Measurements from ENCODE around the gene OSBPL9. TPM values are rescaled to one million over a fixed set of nuclear protein-coding genes. Genes with fewer than 3 reads are reported as not detected.

Gene OSBPL9
- total RNA-seq, 1 experiment from 2014 or later: 52.6 TPM

GRCh38 chr1:51570063-51570710 is 46.7 kb upstream of the OSBPL9 start:
- no TSS peak for BruUV-seq (replicated peaks)
- TF ChIP-seq YY1 (IDR thresholded peaks at IDR 0.05; ENCODE audit: extremely low read depth, insufficient replicate concordance, low read depth, low read length): no peak
- 0 out of 2 replicates have a peak, but pooled peaks have one; percentile 23 for TF ChIP-seq CBX3 (IDR thresholded peaks at IDR 0.05; ENCODE audit: low read depth)
- ChIA-PET RAD21 (ENCODE audit: low non-redundant PET in 1 of 2, low total read pairs in 2 of 2, uncharacterized antibody in 2 of 2, unreplicated experiment in 2 of 2) (interaction anchor here in 1 of 2 experiments (0.8 kb wide), 1 partner anchor 121 kb away, joined by 3 read pairs; no protein-coding TSS in a partner anchor), CTCF (interaction anchor here (1.0 to 1.2 kb wide), 3 partner anchors 12 to 199 kb away, joined by 3 read pairs; no protein-coding TSS in a partner anchor), POLR2A (interaction anchor here (1.1 kb wide), 1 partner anchor 52 kb away, joined by 3 read pairs; no protein-coding TSS in a partner anchor)
- Histone ChIP-seq H2AFZ (ENCODE audit: low read depth, low read length, poor library complexity, severe bottlenecking) (peak overlapping the region; percentile 65), H3K79me2 (ENCODE audit: insufficient read depth, low read length) (no peaks in the 10 kb centered on the region), H3K27ac (ENCODE audit: low read depth, low read length) (peak overlapping the region; percentile 90), H3K4me1 (ENCODE audit: control insufficient read depth in 1 of 2, insufficient read depth in 2 of 2, low read length in 2 of 2) (peaks cover 38% of the 10 kb centered on the region in 2 experiments), H3K27me3 (ENCODE audit: insufficient read depth, low read length) (no peaks in the 10 kb centered on the region), H3K9me3 (ENCODE audit: control insufficient read depth in 1 of 2, insufficient read depth in 1 of 2, low read depth in 1 of 2, low read length in 2 of 2) (no peaks in the 10 kb centered on the region), H4K20me1 (ENCODE audit: insufficient read depth) (no peaks in the 10 kb centered on the region), H3K9ac (ENCODE audit: low read length) (peak overlapping the region; percentile 10; the same call in 1 of the 2 replicates), H3K9me2 (ENCODE audit: insufficient read depth) (no peaks in the 10 kb centered on the region), H3K4me3 (replicated peaks in 1 of 2; ENCODE audit: low read depth in 1 of 2, low read length in 2 of 2) (peak overlapping the region in 1 of 2 experiments; percentile 12; a peak in 2 of 4 replicates), H3K4me2 (ENCODE audit: low read length) (peak overlapping the region; percentile 64), H3K36me3 (ENCODE audit: control insufficient read depth in 1 of 2, insufficient read depth in 2 of 2, low read length in 2 of 2) (no peaks in the 10 kb centered on the region)
- intact Hi-C loops (cut with micrococcal nuclease): no loop called here
- ATAC-seq (peak; percentile 51), DNase-seq (ENCODE audit: low read depth, low spot score) (no peak)

GRCh38 chr1:51572365-51572764 is 44.5 kb upstream of the OSBPL9 start:
- ChIA-PET RAD21 (ENCODE audit: low non-redundant PET in 1 of 2, low total read pairs in 2 of 2, uncharacterized antibody in 2 of 2, unreplicated experiment in 2 of 2) (no interaction called here), POLR2A (interaction anchor here (1.1 to 1.5 kb wide), 2 partner anchors 30 to 49 kb away, joined by 4 read pairs; no protein-coding TSS in a partner anchor), CTCF (no interaction called here)
- no peak overlapping the region for H3K9ac ChIP-seq (ENCODE audit: low read length)
- H3K4me1 ChIP-seq (ENCODE audit: control insufficient read depth in 1 of 2, insufficient read depth in 2 of 2, low read length in 2 of 2): peaks cover 34 to 43% of the 10 kb centered on the region in 2 experiments
- no peaks in the 10 kb centered on the region for H3K9me2 ChIP-seq (ENCODE audit: insufficient read depth)
- H2AFZ ChIP-seq (ENCODE audit: low read depth, low read length, poor library complexity, severe bottlenecking): no peak overlapping the region
- TF ChIP-seq YY1 (IDR thresholded peaks at IDR 0.05; ENCODE audit: extremely low read depth, insufficient replicate concordance, low read depth, low read length) (no peak), EZH2 (IDR thresholded peaks at IDR 0.05) (no peak), POLR2A (IDR thresholded peaks at IDR 0.05; ENCODE audit: borderline replicate concordance, extremely low read depth, insufficient read depth, insufficient read length) (no peak), ZFX (IDR thresholded peaks at IDR 0.05) (no peak), MAX (IDR thresholded peaks at IDR 0.05) (no peak), SIN3A (IDR thresholded peaks at IDR 0.05; ENCODE audit: low read depth) (no peak), REST (IDR thresholded peaks at IDR 0.05; ENCODE audit: low read depth) (no peak)
- no peak overlapping the region for H3K4me3 ChIP-seq (replicated peaks in 1 of 2; ENCODE audit: low read depth in 1 of 2, low read length in 2 of 2)
- intact Hi-C loops (cut with micrococcal nuclease): no loop called here
- no peak overlapping the region for H3K4me2 ChIP-seq (ENCODE audit: low read length)
- no peak overlapping the region for H3K27ac ChIP-seq (ENCODE audit: low read depth, low read length)
- H3K27me3 ChIP-seq (ENCODE audit: insufficient read depth, low read length): no peaks in the 10 kb centered on the region
- DNase-seq (ENCODE audit: low read depth, low spot score): no peak
- H4K20me1 ChIP-seq (ENCODE audit: insufficient read depth): no peaks in the 10 kb centered on the region
- H3K9me3 ChIP-seq (ENCODE audit: control insufficient read depth in 1 of 2, insufficient read depth in 1 of 2, low read depth in 1 of 2, low read length in 2 of 2): no peaks in the 10 kb centered on the region
- BruUV-seq (replicated peaks): no TSS peak
- ATAC-seq: no peak
- H3K79me2 ChIP-seq (ENCODE audit: insufficient read depth, low read length): no peaks in the 10 kb centered on the region
- H3K36me3 ChIP-seq (ENCODE audit: control insufficient read depth in 1 of 2, insufficient read depth in 2 of 2, low read length in 2 of 2): no peaks in the 10 kb centered on the region
